HG03439 (cell line): ENCODE measurements around the gene MAGOH.
"Not testable (repeated sequence)": the region's sequence is repeated elsewhere in the genome, so short reads cannot be mapped to it uniquely, and the experiment has no call there.

Experiments
- ATAC-seq: cut with Tn5 transposase; IDR thresholded peaks from one replicate; pipeline ENCODE4 v1.9.1; 2021; ENCODE audit warnings: mild to moderate bottlenecking, moderate library complexity; ENCODE audit not compliant: unreplicated experiment

MAGOH gene

GRCh38 chr1:53190210-53190611 is 48.1 kb downstream of the MAGOH start:
- ATAC-seq = no peak

- no peak for ATAC-seq
Observed at GRCh38 chr1:53189061-53189460, 49.3 kb downstream of the MAGOH start.

GRCh38 chr1:53188099-53188498 is 50.2 kb downstream of the MAGOH start:
- no peak for ATAC-seq

- no peak for ATAC-seq
Observed at GRCh38 chr1:53187401-53187800, 50.9 kb downstream of the MAGOH start.

DNA sequence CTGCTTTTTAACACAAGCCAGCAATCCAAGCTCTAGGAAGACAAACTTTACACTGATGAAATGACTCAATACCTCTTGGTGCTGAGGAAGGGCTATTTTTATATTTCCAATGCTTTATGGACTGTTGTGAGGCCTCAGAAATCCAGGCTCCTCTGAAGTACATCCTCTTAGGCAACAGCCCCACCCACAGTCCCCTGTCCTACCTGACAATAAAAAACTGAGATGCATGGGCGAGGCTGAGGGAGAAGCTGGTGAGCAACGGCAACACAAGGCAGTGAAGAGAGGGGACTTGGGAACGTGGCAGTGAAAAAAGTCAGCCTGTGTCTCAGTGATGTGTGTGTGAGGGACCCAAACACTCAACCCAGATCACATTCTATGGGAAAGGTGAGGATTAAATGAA is 51.8 kb downstream of the MAGOH start:
- no peak for ATAC-seq

- not testable (repeated sequence) for ATAC-seq
Observed at GRCh38 chr1:53185955-53186297, 52.4 kb downstream of the MAGOH start.

DNA sequence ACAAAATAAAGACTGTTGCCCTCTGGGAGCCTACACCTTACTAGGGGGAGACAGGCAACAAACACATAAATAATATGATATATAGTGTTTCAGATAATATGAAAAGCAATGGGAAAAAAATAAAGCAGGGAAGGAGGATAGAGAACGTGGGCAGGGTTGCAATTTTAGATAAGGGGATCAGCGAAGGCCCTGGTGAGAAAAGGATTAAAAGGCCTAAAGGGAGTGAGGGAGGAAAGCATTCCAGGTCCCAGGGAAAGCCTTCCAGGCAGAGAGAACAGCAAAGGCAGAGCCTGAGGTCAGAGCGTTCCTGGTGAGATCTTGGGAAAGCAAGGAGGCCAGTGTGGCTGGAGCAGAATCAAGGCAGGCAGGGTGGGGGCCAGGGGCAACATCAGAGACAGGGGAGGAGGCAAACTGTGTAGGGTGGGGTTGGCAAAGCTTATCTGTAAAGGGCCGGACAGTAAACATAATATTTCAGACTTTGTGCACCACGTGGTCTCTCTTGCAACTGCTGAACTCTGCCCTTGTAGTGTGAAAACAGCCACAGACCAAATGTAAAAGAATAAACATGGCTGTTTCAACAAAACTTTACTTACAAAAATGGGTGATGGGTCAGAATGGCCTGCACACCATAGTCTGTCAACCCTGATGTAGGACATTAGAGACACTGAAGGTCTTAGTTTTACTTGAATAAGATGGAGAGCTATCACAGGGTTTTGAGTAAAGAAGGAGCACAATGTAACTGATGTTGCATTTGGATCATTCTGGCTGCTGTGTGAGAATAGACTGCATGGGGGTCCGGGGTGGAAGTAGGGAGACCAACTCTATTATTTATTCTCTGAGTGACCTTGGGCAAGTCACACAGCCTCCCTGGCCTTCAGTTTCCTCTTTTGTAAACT is 55.0 kb downstream of the MAGOH start:
- no peak for ATAC-seq

DNA sequence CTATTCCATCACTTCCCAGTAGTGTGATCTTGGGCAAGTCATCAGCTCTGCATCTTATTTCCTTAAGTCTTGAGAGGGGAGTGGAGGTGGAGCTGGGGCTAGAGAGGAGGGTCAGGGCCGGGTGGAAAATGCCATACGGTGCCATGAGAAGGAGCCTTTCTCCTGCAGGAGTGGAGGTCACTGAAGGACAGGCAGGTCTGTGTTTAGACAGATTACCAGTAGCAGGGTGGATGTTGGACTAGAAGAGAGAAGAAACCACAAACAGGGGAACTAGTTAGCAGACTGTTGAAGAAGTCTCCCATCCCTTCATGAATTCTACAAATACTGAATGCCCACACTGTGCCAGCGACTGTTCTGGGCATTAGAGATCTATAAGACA is 55.6 kb downstream of the MAGOH start:
- no peak for ATAC-seq

GRCh38 chr1:53182111-53182593 is 56.2 kb downstream of the MAGOH start:
- no peak for ATAC-seq

DNA sequence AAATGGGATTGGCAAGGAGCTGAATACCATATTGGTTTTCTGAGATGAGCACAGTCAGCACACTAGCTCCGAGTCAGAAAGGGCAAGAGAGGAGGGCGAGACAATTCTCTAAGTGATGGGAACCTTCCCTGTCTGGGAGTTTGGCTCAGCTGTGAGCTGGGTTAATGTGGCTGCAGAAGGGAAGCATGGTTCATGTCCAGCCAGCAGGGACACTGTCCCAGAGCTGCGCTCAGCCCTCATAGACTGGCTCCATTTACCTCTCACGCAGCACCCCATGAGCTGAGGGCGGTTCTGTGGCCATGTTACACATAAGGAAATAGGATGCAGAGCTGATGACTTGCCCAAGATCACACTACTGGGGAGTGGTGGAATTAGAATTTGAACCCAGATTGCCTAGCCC is 57.4 kb downstream of the MAGOH start:
- ATAC-seq = no peak

DNA sequence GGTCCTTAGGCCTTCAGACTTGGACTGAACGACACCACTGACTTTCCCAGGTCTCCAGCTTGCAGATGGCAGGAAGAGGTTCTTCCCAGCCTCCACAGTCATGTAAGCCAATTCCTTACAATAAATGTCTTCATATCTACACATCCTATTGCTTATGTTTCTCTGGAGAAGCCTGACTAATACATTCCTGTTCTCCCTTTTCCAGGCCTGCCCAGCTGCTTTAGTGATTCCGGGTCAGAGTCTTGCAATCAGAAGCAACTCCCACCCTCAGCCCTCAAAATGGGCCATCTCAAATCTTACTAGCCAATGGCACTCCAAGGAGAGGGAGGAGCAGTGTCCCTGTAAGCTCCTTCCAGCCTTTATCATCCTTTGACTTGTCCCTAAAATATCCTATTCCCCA is 58.1 kb downstream of the MAGOH start:
- no peak for ATAC-seq
